Ovary (tissue), 9 donors: ENCODE measurements around the gene RHOU. TPM values are rescaled to one million over a fixed set of nuclear protein-coding genes. Genes with fewer than 3 reads are reported as not detected.

Source experiments
- DNase-seq, 5 donors: peaks; one replicate each; pipeline ENCODE4 v3.0.0-alpha.2; 2019 to 2020
- H3K27ac ChIP-seq, 2 donors: fragments of 200-600 bp; one replicate each; pipeline versions ENCODE4 v1.5.1 to v1.8.0; 2019 to 2022
- H3K27me3 ChIP-seq: fragments of 200-600 bp; one replicate; pipeline ENCODE4 v1.8.0; 2022
- H3K36me3 ChIP-seq: fragments of 200-600 bp; sonication (generic); one replicate; pipeline ENCODE4 v1.5.1; 2019
- H3K4me1 ChIP-seq: one replicate; pipeline ENCODE4 v1.8.1; 2013; ENCODE audit warnings: mild to moderate bottlenecking, moderate library complexity; ENCODE audit not compliant: insufficient read depth
- H3K4me3 ChIP-seq: fragments of 200-600 bp; sonication (generic); one replicate; pipeline ENCODE4 v1.5.1; 2017
- H3K9me3 ChIP-seq, 2 donors: fragments of 200-600 bp in 1 of 2; sonication (generic) in 1 of 2; one replicate each; pipeline versions ENCODE4 v1.5.1 to v1.8.1; 2013 to 2019; ENCODE audit warnings: mild to moderate bottlenecking in 1 of 2, moderate library complexity in 1 of 2
- EP300 ChIP-seq: sonication (generic); formaldehyde crosslinking; IDR thresholded peaks from one replicate; pipeline ENCODE4 v1.6.1; 2017; ENCODE audit warnings: antibody characterized with exemption
- POLR2A ChIP-seq: fragments of 450-650 bp; IDR thresholded peaks from one replicate; pipeline ENCODE4 v1.6.1; 2017; ENCODE audit warnings: antibody characterized with exemption, mild to moderate bottlenecking, moderate library complexity
- WGBS, 3 donors: extraction: QIAGEN DNeasy Blood & Tissue Kit in 1 of 3; methylation state at CpG; one replicate each; pipeline versions ENCODE4 v1.1.5 to v1.1.7; 2013 to 2017; 5-methylcytosine and 5-hydroxymethylcytosine counted together
- intact Hi-C, 4 donors: fragments of 100-400 bp; cut with DNase I; formaldehyde crosslinking; loops; one replicate each; pipeline versions ENCODE4 v1.11.0 to v1.15.1; 2022 to 2023
- polyA plus RNA-seq, 2 donors: library from polyadenylated mRNA; stranded (reverse); fragments of 200-250 nt in 1 of 2; fragments of 350-450 nt in 1 of 2; fragmentation: Illumina TruSeq in 1 of 2; extraction: RNeasy Lipid Tissue Mini Kit (QIAGEN cat#74804) in 1 of 2; gene quantifications; one replicate each; pipeline ENCODE4 v1.2.3, GENCODE V29; 2013 to 2014
- total RNA-seq, 7 donors: library from RNA; depleted of rRNA in 2 of 7; stranded (reverse); fragments of >200 nt in 2 of 7; fragmentation: NEBNext Ultra II Directional in 3 of 7; extraction: Animal tissue kit (Norgen Biotek cat#: 25700) in 3 of 7; gene quantifications; one replicate each; pipeline versions ENCODE4 v1.1.0 to v1.2.4, GENCODE V29; 2016 to 2023
- TF ChIP-seq, protein P1 (sequence below), 3 donors: fragments of 450-650 bp in 2 of 3; fragments of 200-600 bp in 1 of 3; IDR thresholded peaks; one replicate each; pipeline versions ENCODE4 v1.5.1 to v1.8.0; 2016 to 2022; ENCODE audit warnings: antibody characterized with exemption in 3 of 3, mild to moderate bottlenecking in 1 of 3
- donor health status: DM: no; HTN: no; CAD: no; lungs with moderate emphysema.
- donor health status: DM: no; HTN: no; CAD: no.
- donor health status: Bipolar disorder and iron deficiency.
- donor health status: DM: yes; HTN: yes; CAD: no.
- donor health status: DM: no; HTN: no; CAD: no.
- donor health status: DM: yes; HTN: yes; CAD: no.

The RHOU gene
- total and polyA plus RNA-seq, 9 donors, result 20.5 to 131 (median 37.8) TPM

GRCh38 chr1:228737601-228738041 is 2.3 kb downstream of the RHOU start:
- no peaks in the 10 kb centered on the region for H3K9me3 ChIP-seq
- WGBS, 3 donors, result 41 to 70% (median 57%) methylated on average over 8 of the region's 8 CpGs
- peaks cover 2% of the 10 kb centered on the region for H3K4me1 ChIP-seq
- H3K4me3 ChIP-seq, result peak overlapping the region; percentile 82
- intact Hi-C loops, result loop anchor here in 3 of 4 donors (5.0 to 10.0 kb wide), 5 partner anchors 65 to 517 kb away; no protein-coding TSS in a partner anchor
- H3K27me3 ChIP-seq, result no peaks in the 10 kb centered on the region
- H3K36me3 ChIP-seq, result no peaks in the 10 kb centered on the region
- peak overlapping the region; percentile 4 to 42 for H3K27ac ChIP-seq
- DNase-seq, result peak in 1 of 5 donors; percentile 28
- TF ChIP-seq EP300, result no peak
- TF ChIP-seq POLR2A, result no peak
- TF ChIP-seq, protein P1, sequence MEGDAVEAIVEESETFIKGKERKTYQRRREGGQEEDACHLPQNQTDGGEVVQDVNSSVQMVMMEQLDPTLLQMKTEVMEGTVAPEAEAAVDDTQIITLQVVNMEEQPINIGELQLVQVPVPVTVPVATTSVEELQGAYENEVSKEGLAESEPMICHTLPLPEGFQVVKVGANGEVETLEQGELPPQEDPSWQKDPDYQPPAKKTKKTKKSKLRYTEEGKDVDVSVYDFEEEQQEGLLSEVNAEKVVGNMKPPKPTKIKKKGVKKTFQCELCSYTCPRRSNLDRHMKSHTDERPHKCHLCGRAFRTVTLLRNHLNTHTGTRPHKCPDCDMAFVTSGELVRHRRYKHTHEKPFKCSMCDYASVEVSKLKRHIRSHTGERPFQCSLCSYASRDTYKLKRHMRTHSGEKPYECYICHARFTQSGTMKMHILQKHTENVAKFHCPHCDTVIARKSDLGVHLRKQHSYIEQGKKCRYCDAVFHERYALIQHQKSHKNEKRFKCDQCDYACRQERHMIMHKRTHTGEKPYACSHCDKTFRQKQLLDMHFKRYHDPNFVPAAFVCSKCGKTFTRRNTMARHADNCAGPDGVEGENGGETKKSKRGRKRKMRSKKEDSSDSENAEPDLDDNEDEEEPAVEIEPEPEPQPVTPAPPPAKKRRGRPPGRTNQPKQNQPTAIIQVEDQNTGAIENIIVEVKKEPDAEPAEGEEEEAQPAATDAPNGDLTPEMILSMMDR (IDR thresholded peaks at IDR 0.05), result no peak

DNA sequence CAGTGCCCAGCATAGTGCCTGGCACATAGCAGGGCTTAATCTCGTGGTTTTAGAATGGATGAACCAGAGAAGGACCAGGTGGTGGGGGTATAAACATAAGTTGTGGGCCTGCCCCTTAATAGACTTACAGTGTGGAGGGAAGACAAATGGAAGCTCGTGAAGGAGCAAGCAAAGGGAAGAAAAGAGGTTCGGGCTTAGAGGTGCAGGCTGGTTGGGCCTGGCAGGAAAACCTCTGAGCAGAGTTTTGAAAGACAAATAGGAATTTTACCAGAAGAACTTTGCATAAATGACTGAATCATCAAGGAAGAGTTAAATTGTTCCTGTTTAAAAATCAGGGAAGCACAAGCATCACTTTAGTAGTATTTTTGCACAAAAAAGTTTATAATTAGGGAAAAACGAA is 4.5 kb downstream of the RHOU start:
- H3K36me3 ChIP-seq, result no peaks in the 10 kb centered on the region
- no peak for DNase-seq
- intact Hi-C loops, result loop anchor here in 3 of 4 donors (5.0 to 10.0 kb wide), 5 partner anchors 62 to 515 kb away; no protein-coding TSS in a partner anchor

DNA sequence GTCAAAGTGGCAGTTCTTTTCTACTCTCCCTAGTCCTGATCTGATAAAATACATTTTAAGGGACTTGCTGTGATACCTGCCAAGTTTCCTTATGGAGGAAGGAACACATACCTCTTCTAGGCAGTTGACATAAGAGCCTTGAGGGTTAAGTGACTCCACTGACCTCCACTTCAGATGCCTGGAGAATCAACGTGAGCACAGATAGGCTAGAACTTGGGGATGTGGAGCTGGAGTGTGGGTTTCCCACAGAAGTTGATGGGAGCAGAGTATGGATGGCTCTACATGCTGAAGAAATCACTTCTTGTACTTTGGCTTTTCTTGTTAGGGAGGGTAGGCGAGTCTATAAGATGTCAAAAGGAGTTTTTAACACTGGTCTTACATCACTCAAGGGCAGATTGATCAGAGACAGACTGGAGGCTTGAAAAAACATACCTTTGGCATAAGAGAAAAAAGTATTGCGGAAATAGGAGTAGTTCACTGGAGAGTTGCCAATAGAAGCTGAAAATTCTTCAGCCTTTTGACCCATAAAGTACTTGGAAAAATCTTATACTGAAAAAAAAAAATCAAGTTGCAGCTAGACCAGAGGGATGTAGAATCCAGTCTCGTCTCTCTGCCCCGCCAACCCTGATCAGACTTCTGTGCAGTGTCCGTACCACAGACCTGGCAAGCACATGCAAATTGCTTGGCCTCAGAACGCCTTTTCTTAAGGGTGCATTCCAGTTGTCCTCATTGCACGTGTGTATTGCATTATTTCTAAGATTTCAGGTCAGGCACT is 5.5 kb downstream of the RHOU start:
- H3K9me3 ChIP-seq, result no peaks in the 10 kb centered on the region
- no peak overlapping the region for H3K4me3 ChIP-seq
- no peaks in the 10 kb centered on the region for H3K27me3 ChIP-seq
- TF ChIP-seq, protein P1 (IDR thresholded peaks at IDR 0.05), result no peak
- no peak for TF ChIP-seq EP300
- TF ChIP-seq POLR2A, result no peak
- no peaks in the 10 kb centered on the region for H3K36me3 ChIP-seq
- H3K4me1 ChIP-seq, result peaks cover 2% of the 10 kb centered on the region
- DNase-seq, result no peak
- intact Hi-C loops, result no loop called here
- H3K27ac ChIP-seq, result no peak overlapping the region
- WGBS, 3 donors, result 60 to 79% (median 62%) methylated on average over 8 of the region's 8 CpGs

More for the DNA sequence above, 4.5 kb downstream of the RHOU start:
- Histone ChIP-seq H3K27me3 (no peaks in the 10 kb centered on the region), H3K27ac (no peak overlapping the region), H3K9me3 (no peaks in the 10 kb centered on the region), H3K4me3 (no peak overlapping the region), H3K4me1 (peaks cover 2% of the 10 kb centered on the region)
- TF ChIP-seq POLR2A (no peak), EP300 (no peak)
- TF ChIP-seq, protein P1 (IDR thresholded peaks at IDR 0.05), result no peak
- WGBS, 3 donors, result 67 to 75% (median 72%) methylated on average over 4 of the region's 4 CpGs

DNA sequence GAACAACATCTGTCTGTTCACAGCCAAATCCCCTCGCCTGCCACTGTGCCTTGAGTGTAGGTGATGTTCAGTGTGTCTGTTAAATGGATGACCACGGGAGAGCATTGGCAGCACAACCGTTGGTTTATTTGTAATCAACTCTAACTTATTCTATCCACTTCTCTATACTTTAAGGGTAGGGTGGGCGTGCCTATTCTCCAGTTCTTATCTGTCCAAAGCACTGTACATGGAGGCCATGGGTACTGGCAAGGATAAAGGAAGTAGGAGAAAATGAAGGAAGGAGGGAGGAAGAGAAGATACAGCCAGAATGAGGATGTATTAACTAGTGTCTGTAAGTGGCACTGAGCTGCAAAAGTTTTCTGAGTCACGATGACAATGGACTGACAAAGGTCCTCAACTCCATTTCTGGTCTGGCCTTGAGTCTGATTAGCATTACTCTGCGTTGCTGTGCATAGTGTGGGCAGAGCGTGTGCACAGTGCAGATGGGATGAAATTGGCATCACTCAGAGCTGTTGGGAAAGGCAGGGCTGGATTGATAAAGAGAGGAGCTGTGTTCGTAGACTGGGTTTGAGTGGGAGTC is 7.1 kb downstream of the RHOU start:
- intact Hi-C loops, result no loop called here
- WGBS, 3 donors, result 93 to 98% (median 95%) methylated on average over 8 of the region's 8 CpGs
- no peaks in the 10 kb centered on the region for H3K36me3 ChIP-seq
- no peak overlapping the region for H3K4me3 ChIP-seq
- no peak for DNase-seq
- no peak overlapping the region for H3K27ac ChIP-seq
- H3K4me1 ChIP-seq, result no peaks in the 10 kb centered on the region
- no peak for TF ChIP-seq EP300
- TF ChIP-seq, protein P1 (IDR thresholded peaks at IDR 0.05), result no peak
- TF ChIP-seq POLR2A, result no peak
- H3K9me3 ChIP-seq, result no peaks in the 10 kb centered on the region
- H3K27me3 ChIP-seq, result no peaks in the 10 kb centered on the region
